Loucy (cell line): ENCODE results near the gene PTMA.

ENCODE experiments used
- H2AFZ ChIP-seq: fragments of 200-600 bp; sonication (generic); 2 replicates; pipeline ENCODE4 v1.6.0; 2016; ENCODE audit warnings: antibody characterized with exemption, mild to moderate bottlenecking, low read length, moderate library complexity
- H3F3A ChIP-seq: fragments of 200-600 bp; 2 replicates; pipeline ENCODE4 v1.6.0; 2016; ENCODE audit warnings: antibody characterized with exemption, low read depth, mild to moderate bottlenecking
- H3K27me3 ChIP-seq: fragments of 200-600 bp; sonication (generic); 2 replicates; pipeline ENCODE4 v1.6.1; 2014; ENCODE audit warnings: low read length, mild to moderate bottlenecking; ENCODE audit not compliant: insufficient read depth, poor library complexity, severe bottlenecking
- H3K36me3 ChIP-seq: fragments of 200-600 bp; sonication (generic); 2 replicates; pipeline ENCODE4 v1.6.1; 2016; ENCODE audit warnings: low read length; ENCODE audit not compliant: insufficient read depth
- H3K4me1 ChIP-seq: fragments of 200-600 bp; sonication (generic); 2 replicates; pipeline ENCODE4 v1.5.1; 2014; ENCODE audit warnings: low read length, mild to moderate bottlenecking; ENCODE audit not compliant: insufficient read depth, poor library complexity, severe bottlenecking
- H3K4me2 ChIP-seq: fragments of 200-600 bp; sonication (generic); 2 replicates; pipeline ENCODE4 v1.6.0; 2014; ENCODE audit warnings: antibody characterized with exemption, low read length, low read depth, mild to moderate bottlenecking; ENCODE audit not compliant: poor library complexity, severe bottlenecking
- H3K4me3 ChIP-seq: fragments of 200-600 bp; sonication (generic); 2 replicates; pipeline ENCODE4 v1.5.1; 2014; ENCODE audit warnings: low read length, mild to moderate bottlenecking, mixed read lengths; ENCODE audit not compliant: poor library complexity, severe bottlenecking
- H3K79me2 ChIP-seq: fragments of 200-600 bp; sonication (generic); 2 replicates; pipeline ENCODE4 v1.6.1; 2014; ENCODE audit warnings: low read length; ENCODE audit not compliant: insufficient read depth
- H3K9ac ChIP-seq: fragments of 200-600 bp; sonication (generic); 2 replicates; pipeline ENCODE4 v1.6.0; 2014; ENCODE audit warnings: mild to moderate bottlenecking, low read depth, low read length, moderate library complexity; ENCODE audit not compliant: poor library complexity, severe bottlenecking
- H3K9me2 ChIP-seq: fragments of 200-600 bp; sonication (generic); replicated peaks from 2 replicates; pipeline ENCODE4 v1.6.1; 2016; ENCODE audit warnings: low read depth, low read length, mixed read lengths
- H3K9me3 ChIP-seq: fragments of 200-600 bp; sonication (generic); 2 replicates; pipeline ENCODE4 v1.6.1; 2014; ENCODE audit warnings: mild to moderate bottlenecking, antibody characterized with exemption, low read length, low read depth; ENCODE audit not compliant: insufficient read depth
- H4K20me1 ChIP-seq: fragments of 200-600 bp; sonication (generic); 2 replicates; pipeline ENCODE4 v1.6.0; 2014; ENCODE audit warnings: antibody characterized with exemption, low read length, mild to moderate bottlenecking; ENCODE audit not compliant: insufficient read depth, poor library complexity, severe bottlenecking
- EZH2phosphoT487 ChIP-seq: fragments of 200-600 bp; IDR thresholded peaks from 2 replicates; pipeline ENCODE4 v1.6.1; 2018; ENCODE audit warnings: antibody characterized with exemption, mild to moderate bottlenecking, moderate library complexity, borderline replicate concordance
- TF ChIP-seq, protein P1 (sequence below): fragments of 200-600 bp; sonication (generic); conservative IDR thresholded peaks from 2 replicates; pipeline ENCODE4 v1.5.1; 2014; ENCODE audit warnings: mild to moderate bottlenecking, antibody characterized with exemption, low read length

Gene PTMA

DNA sequence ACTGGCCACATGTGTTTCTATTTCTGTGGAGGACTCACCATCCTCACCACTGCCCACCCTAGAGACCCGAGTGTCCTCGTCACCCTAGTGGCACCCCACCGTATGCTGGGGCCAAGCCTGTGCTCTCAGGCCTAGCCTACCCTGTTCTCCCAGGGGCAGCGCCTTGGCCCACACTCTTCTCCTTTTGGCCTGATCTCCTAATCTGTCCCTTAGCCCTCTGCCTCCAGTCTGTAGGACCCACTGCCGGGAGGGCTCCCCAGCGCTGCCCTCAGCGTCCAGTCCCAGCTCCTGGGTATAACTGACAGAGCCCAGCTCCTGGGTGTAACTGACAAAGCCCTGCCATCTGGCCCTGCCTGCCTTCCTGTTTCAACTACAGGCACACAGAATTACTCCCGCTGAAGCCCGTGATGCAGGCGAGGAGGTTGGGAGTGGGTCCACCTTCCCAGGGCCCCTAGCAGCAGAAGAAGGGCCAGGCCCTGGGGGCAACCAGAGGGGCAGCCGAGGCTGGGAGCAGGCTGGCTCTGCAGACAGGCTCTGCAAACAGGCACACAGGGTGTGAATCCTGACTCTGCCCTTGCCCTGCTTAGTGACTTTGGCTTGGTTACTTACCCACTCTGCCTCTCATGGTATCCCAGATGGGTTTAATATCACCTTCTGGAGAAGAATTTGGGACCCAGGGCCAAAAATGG lies 25.6 kb upstream of the PTMA start:
- TF ChIP-seq, protein P1, sequence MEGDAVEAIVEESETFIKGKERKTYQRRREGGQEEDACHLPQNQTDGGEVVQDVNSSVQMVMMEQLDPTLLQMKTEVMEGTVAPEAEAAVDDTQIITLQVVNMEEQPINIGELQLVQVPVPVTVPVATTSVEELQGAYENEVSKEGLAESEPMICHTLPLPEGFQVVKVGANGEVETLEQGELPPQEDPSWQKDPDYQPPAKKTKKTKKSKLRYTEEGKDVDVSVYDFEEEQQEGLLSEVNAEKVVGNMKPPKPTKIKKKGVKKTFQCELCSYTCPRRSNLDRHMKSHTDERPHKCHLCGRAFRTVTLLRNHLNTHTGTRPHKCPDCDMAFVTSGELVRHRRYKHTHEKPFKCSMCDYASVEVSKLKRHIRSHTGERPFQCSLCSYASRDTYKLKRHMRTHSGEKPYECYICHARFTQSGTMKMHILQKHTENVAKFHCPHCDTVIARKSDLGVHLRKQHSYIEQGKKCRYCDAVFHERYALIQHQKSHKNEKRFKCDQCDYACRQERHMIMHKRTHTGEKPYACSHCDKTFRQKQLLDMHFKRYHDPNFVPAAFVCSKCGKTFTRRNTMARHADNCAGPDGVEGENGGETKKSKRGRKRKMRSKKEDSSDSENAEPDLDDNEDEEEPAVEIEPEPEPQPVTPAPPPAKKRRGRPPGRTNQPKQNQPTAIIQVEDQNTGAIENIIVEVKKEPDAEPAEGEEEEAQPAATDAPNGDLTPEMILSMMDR: no peak
- no peak for TF ChIP-seq EZH2phosphoT487
- no peaks in the 10 kb centered on the region for H3K9me2 ChIP-seq
- no peak overlapping the region for H3K4me3 ChIP-seq
- H3K79me2 ChIP-seq: peaks cover 23% of the 10 kb centered on the region
- H3K4me2 ChIP-seq: no peak overlapping the region
- H4K20me1 ChIP-seq: no peaks in the 10 kb centered on the region
- H3K9me3 ChIP-seq: no peaks in the 10 kb centered on the region
- H3K27me3 ChIP-seq: no peaks in the 10 kb centered on the region
- no peaks in the 10 kb centered on the region for H3F3A ChIP-seq
- peak overlapping the region; percentile 32 for H3K9ac ChIP-seq
- no peak overlapping the region for H2AFZ ChIP-seq
- peaks cover 9% of the 10 kb centered on the region for H3K4me1 ChIP-seq
- H3K36me3 ChIP-seq: no peaks in the 10 kb centered on the region

DNA sequence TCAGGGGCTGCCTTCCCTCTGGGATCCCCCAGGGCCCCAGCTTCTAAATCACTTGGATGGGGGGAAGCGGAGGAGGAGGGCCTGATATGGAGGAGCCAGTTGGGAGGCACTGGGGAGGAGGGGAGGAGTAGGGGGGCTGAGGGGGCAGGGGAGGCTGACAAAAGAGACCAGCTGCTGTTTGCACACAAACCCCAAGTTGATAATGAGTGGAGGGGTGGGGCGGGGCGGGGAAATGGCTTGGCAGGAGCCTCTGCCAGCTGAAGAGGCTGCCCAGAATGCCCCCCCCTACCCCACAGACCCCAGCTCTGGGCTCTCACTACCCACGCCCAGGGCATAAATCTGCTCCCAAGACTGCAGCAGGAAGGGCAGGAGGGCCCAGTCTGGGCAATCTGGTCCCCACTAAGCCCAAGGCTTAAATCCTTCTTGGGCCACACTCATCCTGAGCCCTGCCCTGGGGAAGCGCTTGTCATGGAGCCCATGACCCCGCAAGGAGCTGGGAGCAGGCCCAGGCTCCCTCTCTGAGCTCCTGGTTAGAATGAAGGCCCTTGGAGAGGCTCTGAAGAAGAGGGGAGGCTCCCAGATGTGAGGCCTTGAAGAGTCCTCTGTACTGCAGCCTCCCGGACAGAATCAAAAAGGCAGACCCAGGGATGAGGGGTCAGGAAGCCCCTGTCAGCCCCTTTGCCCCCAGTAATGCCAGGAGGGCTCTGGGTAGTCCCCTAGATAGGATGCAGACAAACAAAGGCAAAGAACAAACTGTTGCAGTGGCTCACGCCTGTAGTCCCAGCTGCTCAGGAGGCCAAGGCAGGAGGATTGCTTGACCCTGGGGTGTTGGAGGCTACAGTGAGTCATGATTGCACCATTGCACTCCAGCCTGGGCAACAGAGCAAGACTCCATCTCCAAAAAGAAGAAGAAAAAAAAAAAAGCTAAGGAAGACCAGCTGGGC lies 24.8 kb upstream of the PTMA start:
- Histone ChIP-seq H3K9ac (peak overlapping the region; percentile 32), H3K9me3 (no peaks in the 10 kb centered on the region), H3K36me3 (no peaks in the 10 kb centered on the region), H3K27me3 (no peaks in the 10 kb centered on the region), H4K20me1 (no peaks in the 10 kb centered on the region), H3K4me2 (no peak overlapping the region), H3F3A (no peaks in the 10 kb centered on the region), H3K79me2 (peaks cover 30% of the 10 kb centered on the region), H2AFZ (no peak overlapping the region), H3K9me2 (no peaks in the 10 kb centered on the region), H3K4me3 (no peak overlapping the region), H3K4me1 (peaks cover 10% of the 10 kb centered on the region)
- TF ChIP-seq, protein P1: no peak
- TF ChIP-seq EZH2phosphoT487: no peak

DNA sequence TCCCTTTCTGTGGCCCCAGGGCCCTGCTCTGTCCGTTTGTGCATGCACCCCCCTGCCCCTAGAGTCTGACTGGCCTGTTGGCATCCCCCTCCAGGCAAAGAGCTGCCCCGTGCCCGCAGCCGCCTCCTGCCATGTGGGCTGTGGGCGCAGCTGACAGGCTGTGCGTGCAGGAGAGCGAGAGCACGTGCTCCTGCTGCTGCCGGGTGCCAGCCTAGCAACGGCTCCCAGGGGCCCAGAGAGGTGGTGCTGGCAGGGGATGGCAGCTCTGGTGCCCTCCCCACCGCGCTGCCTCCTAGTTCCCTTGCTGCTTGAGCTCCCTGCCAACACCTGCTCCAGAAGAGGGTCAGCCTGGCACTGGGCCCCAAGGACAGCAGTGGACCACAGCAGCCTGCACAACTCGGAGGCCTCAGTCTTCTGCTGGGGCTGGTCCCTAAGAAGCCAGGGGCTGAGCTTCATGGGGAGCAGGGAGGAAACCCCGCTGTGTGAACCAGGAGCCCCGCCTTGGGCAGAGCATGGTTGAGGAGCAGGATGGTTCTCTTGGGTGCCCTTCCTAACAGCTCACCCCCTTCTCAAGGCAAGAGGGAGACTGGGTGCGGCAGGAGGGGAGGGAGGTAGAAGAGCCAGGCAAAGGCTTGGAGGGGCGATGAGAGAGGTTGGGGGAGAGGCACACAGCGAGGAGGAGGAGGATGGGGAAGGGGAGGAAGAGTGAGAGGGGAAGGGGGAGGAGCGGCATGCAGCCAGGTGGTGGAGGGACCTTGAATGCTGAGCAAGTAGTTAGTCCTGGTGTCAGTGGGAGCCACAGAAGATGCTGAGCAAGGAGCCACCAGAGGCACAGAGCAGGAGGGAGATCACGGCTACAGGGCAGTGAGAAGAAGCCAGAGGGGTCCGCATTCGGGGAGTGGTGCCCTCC lies 23.8 kb upstream of the PTMA start:
- no peak overlapping the region for H3K9ac ChIP-seq

More for the DNA sequence above, 23.8 kb upstream of the PTMA start:
- no peaks in the 10 kb centered on the region for H3F3A ChIP-seq
- no peak overlapping the region for H3K4me3 ChIP-seq
- no peak overlapping the region; the same call in 1 of the 2 replicates for H2AFZ ChIP-seq
- no peaks in the 10 kb centered on the region for H3K27me3 ChIP-seq
- H3K4me2 ChIP-seq: no peak overlapping the region
- peaks cover 10% of the 10 kb centered on the region for H3K4me1 ChIP-seq
- H3K36me3 ChIP-seq: no peaks in the 10 kb centered on the region
- H3K9me3 ChIP-seq: no peaks in the 10 kb centered on the region
- no peaks in the 10 kb centered on the region for H3K9me2 ChIP-seq
- H3K79me2 ChIP-seq: peaks cover 30% of the 10 kb centered on the region
- H4K20me1 ChIP-seq: no peaks in the 10 kb centered on the region
- TF ChIP-seq, protein P1: no peak
- TF ChIP-seq EZH2phosphoT487: no peak
